Umbilical cord (tissue), 2 donors: ENCODE measurements around the gene NR2F2. TPM values are rescaled to one million over a fixed set of nuclear protein-coding genes. Genes with fewer than 3 reads are reported as not detected.

Source experiments
- DNase-seq: peaks from one replicate; pipeline ENCODE4 v3.0.0-alpha.2; 2015; ENCODE audit warnings: low spot score
- total RNA-seq: library from RNA; depleted of rRNA; stranded (reverse); fragments of >200 nt; gene quantifications from one replicate; pipeline ENCODE4 v1.2.3, GENCODE V29; 2014; ENCODE audit warnings: low replicate concordance; ENCODE audit not compliant: insufficient read depth

Gene NR2F2
- total RNA-seq, 1 donor from 2014 or later: 12.5 TPM

- DNase-seq: no peak
Observed at GRCh38 chr15:96316953-96317629, 13.4 kb upstream of the NR2F2 start.

DNA sequence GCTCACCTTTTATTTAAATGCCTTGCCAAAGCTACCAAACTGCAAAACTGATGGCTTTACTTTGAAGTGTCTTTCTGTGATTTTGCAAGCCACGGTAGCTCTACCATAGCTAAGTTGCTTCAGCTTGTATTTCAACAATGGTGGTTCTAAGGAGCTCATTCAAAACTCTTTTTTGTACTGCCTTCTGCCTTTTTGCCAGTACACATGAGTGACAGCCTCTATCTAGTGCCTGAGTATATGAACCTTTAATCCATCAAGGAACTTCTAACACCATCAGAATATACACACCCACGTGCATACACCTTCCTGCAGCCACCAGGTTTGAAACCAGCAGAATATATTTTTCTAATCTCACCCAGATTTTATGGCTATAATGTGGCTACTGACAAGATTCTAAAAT is 10.4 kb upstream of the NR2F2 start:
- DNase-seq: no peak

DNA sequence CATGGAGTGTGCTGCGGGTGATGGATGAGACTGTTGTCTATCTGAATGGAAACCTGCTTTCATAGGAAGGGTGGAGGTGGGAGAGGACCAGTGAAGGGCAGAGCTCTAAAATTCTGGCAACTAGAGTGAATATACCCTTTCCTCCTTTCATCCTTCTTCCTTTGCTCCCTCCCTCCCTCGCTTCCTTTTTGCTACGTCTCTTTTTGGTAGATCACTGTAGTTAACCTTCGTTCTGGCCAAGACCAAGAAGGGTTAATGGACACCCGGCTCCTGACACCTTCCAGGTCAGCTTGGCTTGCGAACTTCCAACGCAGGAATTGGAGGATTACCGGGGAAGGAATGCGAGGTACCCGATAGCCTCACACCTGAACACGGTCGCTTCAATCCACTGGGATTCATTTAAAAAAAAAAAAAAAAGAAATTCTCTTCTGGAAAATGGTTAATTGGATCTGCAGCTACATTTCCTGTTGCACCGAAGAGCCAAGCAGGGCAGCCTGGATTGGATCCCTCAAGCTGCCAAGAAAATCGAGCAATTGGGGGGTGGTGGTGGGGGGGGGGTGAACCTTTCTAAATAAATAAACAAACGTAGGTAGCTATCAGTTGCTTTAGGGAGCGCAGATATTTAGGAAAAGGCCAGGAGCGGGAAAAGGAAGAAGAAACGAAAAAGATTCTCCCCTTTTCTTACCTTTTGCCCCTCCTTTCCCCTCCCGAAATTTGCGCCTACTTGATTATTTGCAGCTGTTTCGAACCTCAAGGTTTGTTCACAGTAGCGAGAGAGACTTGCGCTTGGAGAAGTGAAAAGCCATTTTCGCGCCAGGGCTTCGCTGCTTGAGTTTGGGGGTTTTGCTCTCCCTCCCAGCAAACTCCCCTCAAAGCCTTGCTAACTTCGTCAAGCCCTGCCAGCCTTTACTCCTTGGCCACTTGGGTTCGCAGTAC is 9.5 kb upstream of the NR2F2 start:
- DNase-seq: peak; percentile 15

GRCh38 chr15:96321639-96322535 is 8.6 kb upstream of the NR2F2 start:
- peak; percentile 38 for DNase-seq

DNA sequence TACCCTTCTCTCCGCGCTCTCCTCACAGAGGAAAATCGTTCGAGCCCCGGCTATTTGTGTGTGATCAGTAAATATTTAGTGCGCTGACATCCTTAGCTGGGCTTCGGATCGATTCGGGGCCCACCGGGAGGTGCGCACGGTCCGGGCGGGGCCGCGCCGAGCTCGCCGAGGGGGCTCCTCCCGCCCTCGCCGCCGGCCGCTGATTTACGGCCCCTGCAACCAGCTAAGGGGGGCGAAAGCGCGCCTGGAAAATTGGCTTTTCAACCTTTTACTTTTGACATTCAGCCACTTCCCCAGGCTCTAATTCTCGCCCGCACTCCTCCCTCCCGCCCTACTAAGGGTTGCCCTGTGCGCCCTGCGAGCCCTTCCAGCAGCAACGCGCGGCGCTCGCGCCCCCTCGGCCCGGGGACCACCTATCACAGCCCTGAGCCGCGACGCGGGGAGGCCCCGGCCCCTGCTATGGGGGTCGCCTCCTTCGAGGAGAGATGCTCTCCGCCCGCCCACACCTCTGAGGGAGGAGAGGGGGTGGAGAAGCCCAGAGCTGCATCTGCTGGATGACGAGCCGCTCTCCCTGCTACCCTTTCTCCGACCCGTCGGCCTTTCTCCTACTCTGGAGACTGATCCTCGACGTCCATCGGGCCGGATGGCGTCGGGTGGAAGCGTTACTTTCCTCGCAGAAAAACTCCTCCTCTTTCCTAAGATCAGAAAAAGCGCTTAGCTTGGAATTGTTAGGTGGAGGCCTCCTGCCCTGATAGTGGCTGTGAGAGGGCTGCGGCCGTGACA is 7.8 kb upstream of the NR2F2 start:
- DNase-seq: peak; percentile 39

GRCh38 chr15:96323319-96324145 is 7.0 kb upstream of the NR2F2 start:
- no peak for DNase-seq

- no peak for DNase-seq
Observed at GRCh38 chr15:96324192-96324895, 6.2 kb upstream of the NR2F2 start.

DNA sequence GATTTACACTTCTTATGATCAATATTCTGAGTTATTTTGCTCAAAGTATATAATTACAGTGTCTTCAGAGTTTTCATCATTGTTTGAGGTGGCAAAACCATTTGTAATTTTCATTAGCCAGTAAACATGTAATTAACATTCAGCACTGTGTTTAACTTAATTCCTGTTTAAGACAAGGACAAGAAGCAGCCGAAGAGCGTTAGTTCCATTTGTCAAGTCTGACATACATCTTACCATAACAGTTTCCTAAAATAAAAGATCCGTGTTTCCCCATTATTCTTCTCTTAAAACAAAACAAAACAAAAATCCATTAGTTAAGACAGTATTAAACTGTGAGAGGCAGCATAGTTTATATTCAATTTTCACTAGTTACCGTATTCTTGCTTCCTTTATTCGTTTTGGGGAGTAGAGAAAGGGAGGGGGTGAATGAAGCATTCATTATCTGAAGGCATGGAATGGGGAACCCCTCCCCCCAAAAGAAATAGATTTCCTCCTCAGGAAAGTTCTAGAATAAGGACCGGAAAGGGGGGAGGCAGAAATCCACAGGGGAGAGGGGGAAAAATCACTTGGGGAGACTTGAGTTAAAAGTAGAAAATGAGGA is 5.5 kb upstream of the NR2F2 start:
- no peak for DNase-seq

GRCh38 chr15:96325541-96326327 is 4.8 kb upstream of the NR2F2 start:
- DNase-seq: peak; percentile 75

DNA sequence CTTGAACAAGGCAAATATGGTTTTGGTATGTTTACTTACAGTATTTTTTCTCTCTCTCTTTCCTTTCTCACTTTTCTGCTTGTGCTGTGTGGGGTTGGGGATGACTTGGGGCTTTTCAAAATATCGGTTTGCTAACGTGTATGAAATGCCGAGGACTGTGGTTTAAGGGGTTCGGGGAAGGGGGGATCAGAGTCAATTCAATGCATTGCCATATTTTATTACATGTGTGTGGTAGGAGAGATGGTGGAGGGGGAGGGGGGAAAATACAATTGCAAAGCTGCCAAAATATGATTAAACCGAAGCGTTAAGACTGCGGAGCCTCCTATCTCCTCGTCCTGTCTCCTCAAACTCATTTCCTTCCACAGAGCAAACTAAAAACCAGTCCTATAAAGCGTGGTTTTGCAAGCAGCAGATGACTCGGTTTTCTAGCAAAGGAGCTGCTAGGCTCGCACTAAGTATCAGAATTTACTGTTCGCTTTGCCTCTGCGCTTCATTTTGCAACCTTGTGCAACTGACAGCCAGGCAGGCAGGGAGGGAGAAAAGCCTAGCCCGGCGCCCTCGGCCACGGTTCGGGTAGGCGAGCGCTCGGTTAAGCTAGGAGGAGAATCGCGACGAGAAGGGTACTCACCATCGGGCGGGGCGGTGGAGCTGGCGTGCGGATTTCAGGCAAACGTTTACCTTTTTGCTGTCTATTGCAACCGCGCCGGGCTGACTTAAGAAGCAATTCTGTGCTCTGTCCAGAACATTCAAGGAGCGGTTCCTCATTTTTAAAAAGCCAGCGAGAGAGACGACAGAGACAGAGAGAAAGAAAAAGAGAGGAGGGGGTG is 4.0 kb upstream of the NR2F2 start:
- DNase-seq: peak; percentile 77

DNA sequence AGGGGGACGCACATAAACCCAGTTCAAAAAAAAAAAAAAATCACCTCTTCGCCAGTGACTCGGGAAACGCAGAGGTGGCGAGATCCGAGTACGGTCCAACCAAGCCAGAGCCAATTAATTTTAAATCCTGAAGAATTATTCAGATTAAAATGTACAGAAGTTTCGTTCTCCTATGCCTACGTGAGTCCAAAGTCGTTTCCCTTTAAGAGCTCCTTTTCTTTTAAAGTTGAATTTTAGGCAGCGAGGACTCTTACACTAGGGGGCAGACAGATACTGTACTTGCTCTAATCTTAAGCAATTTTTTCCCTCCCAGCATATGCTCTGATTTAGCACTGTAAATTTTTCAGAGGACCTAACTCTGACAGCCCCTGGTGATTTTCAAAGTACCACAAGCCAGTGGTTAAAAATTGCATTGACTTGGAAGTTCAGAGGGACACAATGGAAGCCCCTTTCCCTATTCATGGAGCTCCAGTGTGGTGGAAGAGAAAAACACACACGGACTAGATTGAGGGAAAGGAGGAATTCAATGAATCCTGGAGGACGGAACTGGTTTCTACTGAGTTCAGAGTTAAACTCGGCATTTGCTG is 3.3 kb upstream of the NR2F2 start:
- DNase-seq: peak; percentile 95

DNA sequence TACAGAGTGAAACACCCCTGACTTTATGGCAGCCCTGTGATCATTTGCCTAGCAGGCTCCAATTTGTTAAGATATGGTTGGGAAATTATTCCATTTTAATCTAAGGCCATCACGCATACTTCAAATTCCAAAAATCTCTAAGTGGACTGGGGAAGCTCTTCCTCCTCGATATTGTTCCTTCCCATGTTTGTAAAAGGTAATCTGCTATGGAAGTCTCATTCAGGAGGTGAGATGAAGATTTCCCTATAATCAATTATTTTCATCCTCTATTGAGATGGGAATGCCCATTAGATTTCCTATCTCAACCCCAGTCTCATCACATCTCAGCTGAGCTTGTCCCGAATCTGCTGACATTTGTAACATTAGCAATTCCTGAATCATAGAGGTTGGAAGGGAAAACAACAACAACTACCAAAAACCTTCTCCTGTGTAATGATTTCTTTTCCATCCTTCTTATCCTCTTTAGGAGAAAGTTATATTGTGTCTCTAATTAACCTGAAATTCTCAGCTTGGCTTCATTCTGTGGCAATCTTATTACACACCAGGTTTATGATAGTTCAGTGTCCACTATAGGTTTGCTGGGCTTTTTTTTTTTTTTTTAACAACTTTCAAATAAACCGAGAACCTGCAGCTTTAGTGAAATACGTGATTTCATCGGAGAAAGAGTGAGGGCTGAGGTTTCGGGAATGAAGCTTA is 2.2 kb upstream of the NR2F2 start:
- no peak for DNase-seq

DNA sequence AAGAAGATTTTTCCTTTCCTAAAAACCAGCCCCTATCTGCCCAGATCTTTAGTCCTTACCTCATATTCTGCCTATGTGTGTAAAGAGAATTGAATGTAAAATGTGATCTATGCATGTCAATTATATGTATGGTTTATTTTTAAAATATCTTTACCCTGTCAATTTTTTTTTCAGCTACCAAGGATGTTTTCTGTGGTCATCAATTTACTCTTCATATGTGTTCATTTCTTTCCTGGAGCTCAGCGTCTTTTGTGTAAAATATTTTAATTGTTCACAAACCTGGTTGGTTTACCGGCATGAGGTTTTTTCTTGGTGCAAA is 1.7 kb upstream of the NR2F2 start:
- DNase-seq: no peak

- DNase-seq: no peak
Observed at GRCh38 chr15:96329403-96329981, 1.0 kb upstream of the NR2F2 start.

DNA sequence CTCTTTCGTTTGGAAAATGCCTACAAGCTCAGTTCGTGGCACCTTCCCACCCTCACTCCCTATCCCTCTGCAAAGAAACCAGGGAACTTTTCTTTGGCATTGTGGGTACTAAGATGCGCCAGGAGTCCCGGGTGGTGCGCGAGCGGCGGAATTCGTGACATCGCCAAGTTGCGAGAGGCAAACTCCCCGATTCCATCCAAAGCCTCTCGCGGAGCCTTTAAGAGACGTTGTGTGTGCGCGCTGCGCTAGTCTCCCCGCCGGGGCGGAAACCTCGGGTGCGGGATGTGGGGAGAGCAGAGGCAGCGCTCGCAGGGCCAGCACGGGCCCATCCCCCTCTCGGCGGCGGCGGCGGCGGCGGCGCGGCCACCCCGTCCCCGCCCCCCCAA is 443 bp upstream of the NR2F2 start:
- peak; percentile 80 for DNase-seq
